IPS-11a (cell line): Measurements from ENCODE around the gene ZDHHC12.

Experiments
- H3K4me3 ChIP-seq: one replicate; pipeline ENCODE4 v1.5.1; 2013; ENCODE audit warnings: low read depth, low read length, control low read depth

Gene ZDHHC12

DNA sequence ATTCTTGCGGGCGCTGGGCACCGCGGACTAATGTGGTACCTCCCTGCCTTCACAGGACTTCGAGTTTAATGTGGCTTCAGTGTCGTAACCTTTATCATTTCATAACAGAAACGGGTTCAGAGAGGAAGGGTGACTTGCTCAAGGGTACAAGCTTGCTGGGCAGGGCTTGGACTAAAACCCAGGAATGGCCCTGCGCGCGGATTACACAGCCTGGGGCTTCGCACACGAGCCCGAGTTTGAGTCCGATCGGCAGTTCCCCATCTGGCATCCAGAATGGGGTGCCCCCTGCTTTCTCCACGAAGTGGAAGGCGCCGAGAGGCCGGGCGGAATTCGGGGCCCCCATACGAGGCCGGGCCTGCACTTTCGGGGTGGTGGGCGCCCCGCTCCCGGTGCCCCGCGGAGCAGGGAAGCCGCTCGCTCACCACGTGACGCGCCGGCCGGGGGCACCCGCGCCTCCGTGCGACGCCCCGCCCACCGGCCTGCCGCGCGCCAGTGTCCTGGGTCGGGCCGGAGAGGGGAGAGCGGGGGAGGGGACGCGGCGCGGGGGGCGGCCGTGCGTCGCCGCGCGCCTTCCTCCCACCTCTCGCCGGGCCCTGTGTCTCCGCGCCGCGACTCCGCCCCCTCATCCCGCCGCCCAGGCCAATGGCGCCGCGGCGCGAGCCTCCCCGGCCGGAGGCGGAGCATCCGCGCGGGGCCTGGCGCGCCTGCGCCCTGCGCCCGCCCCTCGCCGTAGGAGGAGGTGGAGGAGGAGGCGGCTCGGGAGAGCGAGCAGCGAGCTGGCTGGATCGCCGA is 35.2 kb downstream of the ZDHHC12 start, which contains the start of gene SET:
Gene SET, plus strand, starts transcription at position 722 of the 792 bp plus-strand sequence. CDS start 361 bp downstream, outside the sequence.
- peak within 1 kb of the TSS; percentile 76 for H3K4me3 ChIP-seq

DNA sequence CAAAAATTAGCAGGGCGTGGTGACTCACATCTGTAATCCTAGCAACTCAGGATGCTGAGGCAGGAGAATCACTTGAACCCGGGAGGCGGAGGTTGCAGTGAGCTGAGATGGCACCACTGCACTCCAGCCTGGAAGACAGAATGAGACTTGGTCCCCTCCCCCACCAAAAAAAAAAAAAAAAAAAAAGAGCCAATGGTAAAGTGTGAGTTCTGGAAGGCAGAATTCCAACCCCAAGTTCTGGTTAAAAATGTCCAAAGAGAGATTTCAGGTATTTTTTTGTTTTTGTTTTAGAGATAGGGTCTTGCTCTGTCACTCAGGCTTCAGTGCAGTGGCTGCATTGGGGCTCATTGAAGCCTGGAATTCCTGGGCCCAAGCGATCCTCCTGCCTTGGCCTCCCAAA is 36.5 kb downstream of the ZDHHC12 start:
- no peak overlapping the region for H3K4me3 ChIP-seq

DNA sequence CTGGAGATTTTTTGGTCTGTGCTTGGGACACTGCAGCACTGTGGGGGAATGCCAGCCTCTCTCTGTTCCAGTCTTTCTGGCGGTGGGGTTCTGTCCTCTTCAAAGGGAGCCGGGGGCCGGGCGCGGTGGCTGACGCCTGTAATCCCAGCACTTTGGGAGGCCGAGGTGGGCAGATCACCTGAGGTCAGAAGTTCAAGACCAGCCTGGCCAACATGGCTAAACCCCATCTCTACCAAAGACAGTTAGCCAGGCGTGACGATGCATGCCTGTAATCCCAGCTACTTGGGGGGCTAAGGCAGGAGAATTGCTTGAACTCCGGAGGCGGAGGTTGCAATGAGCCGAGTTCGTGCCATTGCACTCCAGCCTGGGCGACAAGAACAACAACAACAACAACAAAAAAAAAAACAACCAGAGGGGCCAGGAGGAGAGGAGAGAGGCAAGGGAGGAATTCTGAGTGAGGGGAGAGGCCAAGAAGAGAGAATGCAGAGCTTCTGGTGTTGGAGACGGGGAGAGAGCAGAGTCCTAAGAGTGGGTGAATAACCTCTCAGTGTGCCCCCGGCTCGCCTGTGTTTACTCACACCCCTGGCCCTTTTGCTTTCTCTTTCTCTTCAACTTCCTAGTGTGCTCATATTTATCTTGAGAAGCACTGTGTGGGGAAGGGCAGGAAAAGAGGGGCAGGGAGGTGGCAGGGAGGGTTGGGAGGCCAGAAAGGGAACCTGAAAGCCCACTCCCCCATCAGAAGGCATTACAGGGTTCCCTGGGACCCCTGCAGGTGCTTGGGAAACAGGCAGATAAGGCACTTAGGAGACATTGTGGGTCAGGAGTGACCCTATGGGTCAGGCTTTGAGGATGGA is 38.1 kb downstream of the ZDHHC12 start:
- H3K4me3 ChIP-seq: peak overlapping the region; percentile 97

DNA sequence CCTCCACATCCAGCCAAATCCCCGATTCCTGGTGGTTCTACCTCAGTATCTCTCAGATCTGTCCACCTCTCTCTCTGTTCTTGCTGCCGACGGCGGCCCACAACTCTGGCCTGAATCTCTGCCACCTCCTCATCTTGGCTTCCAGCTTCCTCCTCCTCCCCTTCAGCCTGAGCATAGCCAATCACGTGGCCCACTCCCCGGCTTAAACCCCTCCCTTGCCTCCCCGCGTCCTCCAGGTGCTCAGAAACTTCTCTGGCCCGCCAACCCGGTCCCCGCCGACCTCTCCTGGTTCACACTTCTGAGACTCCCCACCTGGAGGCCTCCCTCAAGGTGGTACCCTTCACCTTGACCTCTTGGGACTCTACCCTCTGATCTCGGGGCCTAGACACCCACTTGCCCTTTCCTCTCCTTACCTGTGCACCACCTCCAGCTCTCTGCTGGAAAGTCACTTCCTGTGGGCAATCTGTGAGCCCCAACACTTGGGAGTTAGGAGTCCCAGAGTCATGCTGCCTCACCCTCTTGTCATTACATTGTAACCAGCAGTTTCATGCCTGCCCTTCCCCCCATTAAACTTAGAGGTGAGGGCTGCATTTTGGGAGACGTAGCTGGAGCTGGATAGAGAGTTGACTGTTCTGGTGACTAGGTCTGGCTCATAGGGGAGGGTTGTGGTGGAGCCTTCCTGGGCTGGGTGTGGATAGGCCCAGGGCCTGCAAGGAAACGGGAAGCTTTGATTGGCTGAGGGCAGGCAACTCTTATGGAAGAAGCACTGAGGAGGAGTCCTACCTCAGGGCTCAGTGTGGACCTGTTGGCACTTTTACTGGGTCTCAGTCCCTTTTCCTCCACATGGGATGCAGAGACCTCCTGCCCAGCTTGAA is 39.4 kb downstream of the ZDHHC12 start:
- peak overlapping the region; percentile 97 for H3K4me3 ChIP-seq

DNA sequence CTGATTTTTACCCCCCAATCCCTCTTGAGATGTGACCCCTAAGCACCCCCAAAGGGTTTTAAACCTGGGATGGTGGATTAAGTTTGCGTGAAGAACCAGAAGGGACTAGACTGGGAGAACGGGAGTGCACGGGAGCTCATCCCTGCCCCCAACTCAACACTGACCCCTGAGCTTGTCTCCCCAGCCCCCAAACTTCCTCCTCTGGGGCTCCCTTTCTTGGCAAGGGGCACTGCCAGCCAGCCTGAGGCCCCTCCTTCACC is 39.9 kb downstream of the ZDHHC12 start:
- peak overlapping the region; percentile 97 for H3K4me3 ChIP-seq

DNA sequence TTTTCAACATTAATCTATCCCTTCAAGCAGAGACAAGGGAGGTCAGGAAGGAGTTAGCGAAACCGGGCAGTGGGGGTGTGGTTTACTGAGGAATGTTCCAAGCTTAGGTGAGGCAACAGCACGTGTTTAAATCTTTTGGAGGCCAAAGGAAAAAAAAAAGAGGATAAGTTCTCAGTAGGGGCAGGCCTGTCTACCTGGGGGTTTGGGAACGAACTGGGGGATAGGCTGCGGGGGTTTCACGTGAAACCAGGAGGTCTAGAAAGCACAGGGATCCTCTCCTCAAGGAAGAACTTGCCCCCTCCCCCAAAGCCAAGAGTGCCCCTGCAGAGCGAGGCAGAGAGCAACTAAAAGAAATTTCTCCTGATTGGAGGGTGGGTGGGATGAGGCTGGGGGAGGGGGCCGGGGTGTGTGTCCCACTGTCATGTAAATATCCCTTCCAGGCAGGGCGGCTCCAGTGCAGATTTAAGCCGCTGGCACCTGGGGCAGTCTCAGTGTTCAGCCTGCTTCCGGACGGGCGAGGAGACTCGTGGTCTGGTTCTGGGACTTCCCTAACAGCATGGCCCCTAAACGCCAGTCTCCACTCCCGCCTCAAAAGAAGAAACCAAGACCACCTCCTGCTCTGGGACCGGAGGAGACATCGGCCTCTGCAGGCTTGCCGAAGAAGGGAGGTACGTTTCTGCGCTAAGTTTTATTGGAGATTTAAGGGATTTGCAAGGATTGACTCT is 40.4 kb downstream of the ZDHHC12 start:
- H3K4me3 ChIP-seq: peak overlapping the region; percentile 97

DNA sequence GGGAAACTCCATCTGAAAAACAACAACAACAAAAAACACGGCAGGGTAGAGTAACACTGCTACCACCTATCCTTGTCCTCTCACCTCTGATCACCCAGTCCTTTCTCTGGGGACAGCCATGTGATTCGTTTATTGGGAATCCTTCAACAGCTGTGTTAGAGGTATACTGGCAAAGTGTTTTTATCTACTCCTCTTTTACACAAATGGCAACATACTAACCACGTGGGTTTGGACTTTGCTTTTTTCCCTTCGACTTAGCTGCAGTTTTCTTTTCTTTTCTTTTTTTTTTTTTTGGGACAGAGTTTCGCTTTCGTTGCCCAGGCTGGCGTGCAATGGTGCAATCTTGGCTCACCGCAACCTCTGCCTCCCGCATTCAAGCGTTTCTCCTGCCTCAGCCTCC is 46.1 kb downstream of the ZDHHC12 start:
- no peak overlapping the region for H3K4me3 ChIP-seq

DNA sequence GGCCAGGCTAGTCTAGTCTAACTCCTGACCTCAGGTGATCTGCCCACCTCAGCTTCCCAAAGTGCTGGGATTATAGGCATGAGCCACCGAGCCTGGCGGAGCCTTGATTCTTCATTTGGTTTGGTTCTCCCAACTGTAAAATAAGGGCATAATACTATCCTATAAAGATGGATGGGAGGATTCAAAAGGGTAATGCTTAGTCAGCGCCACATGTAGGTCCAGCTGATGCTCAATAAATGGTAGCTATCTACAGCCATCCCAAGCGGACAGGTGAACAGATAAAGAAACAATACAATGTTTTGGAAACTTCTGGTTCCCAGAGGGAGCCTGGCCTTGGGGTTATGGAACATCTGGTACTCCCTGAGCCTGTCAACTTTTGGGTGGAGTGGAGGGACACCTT is 48.5 kb downstream of the ZDHHC12 start:
- H3K4me3 ChIP-seq: no peak overlapping the region
